SK-N-SH (cell line): ENCODE measurements around the gene CNOT11.

ENCODE experiments used
- EP300 ChIP-seq, 2 experiments: IDR thresholded peaks; 2 replicates each; pipeline versions ENCODE4 v1.4.0 to v1.6.1; 2012; ENCODE audit warnings: borderline replicate concordance in 1 of 2, low read depth in 1 of 2, low read length in 1 of 2
- FOXJ3 ChIP-seq: sonication (generic); formaldehyde crosslinking; IDR thresholded peaks from 2 replicates; pipeline ENCODE4 v1.5.1; 2020; ENCODE audit warnings: mild to moderate bottlenecking, missing genetic modification reagents
- NFIC ChIP-seq: IDR thresholded peaks from 2 replicates; pipeline ENCODE4 v1.4.0; 2012; ENCODE audit warnings: borderline replicate concordance
- POLR2AphosphoS5 ChIP-seq: IDR thresholded peaks from 2 replicates; pipeline ENCODE4 v1.6.1; 2012; ENCODE audit warnings: low read depth, low read length
- SMC3 ChIP-seq: IDR thresholded peaks from 2 replicates; pipeline ENCODE4 v1.6.1; 2012; ENCODE audit warnings: low read depth, low read length, improper control_type of control experiment
- TF ChIP-seq, protein P1 (sequence below): fragments of 200-600 bp; sonication (generic); IDR thresholded peaks from 2 replicates; pipeline ENCODE4 v1.6.1; 2017; ENCODE audit warnings: antibody characterized with exemption, mild to moderate bottlenecking, moderate library complexity
- TF ChIP-seq, protein P2 (sequence below): IDR thresholded peaks from 2 replicates; pipeline ENCODE4 v1.4.0; 2012; ENCODE audit warnings: low read depth, borderline replicate concordance
- TF ChIP-seq, protein P3 (sequence below): fragments of 150-350 bp; IDR thresholded peaks from 2 replicates; pipeline ENCODE4 v1.6.1; 2016; ENCODE audit warnings: mild to moderate bottlenecking, low read depth, low read length
- TF ChIP-seq, protein P4 (sequence below): IDR thresholded peaks from 2 replicates; pipeline ENCODE4 v1.4.0; 2012; ENCODE audit warnings: low read depth
- TF ChIP-seq, protein P5 (sequence below): IDR thresholded peaks from 2 replicates; pipeline ENCODE4 v1.6.1; 2012; ENCODE audit warnings: mild to moderate bottlenecking, low read depth, low read length, moderate library complexity
- TF ChIP-seq, protein P6 (sequence below): fragments of 150-350 bp; IDR thresholded peaks from 2 replicates; pipeline ENCODE4 v1.6.1; 2017; ENCODE audit warnings: antibody characterized with exemption, low read length, low read depth, borderline replicate concordance
- TF ChIP-seq, protein P7 (sequence below): IDR thresholded peaks from 2 replicates; pipeline ENCODE4 v1.4.0; 2012; ENCODE audit warnings: low read depth, borderline replicate concordance

DNA sequence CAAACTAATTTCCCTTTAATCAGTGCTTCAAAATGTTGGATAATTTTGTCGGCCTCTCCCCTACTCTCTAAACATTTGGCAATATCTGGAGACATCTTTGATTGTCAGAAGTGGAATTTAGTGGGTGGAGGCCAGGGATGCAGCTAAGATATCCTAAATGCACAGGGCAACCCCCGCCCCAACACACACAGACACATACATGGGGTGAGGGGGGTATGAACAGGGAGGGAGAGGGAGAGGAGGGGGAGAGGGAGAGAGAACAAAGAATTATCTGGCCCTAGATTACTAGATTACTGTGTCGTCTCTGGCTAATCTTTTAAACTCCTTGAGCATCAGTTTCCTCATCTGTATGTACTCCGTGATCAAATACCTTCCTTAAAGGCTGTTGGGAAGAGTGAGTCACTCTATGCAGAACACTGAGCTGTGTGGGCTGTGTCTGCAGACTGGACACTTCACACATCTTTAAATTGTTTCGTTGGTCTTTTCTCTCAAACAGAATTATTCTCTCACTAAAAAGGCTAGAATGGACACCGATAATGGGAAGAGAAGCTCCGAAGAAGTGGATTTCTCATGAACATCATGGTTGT lies 52.9 kb downstream of the CNOT11 start:
- no peak for TF ChIP-seq EP300 (IDR thresholded peaks at IDR 0.05; ENCODE audit: borderline replicate concordance in 1 of 2, low read depth in 1 of 2, low read length in 1 of 2)
- TF ChIP-seq, protein P1, sequence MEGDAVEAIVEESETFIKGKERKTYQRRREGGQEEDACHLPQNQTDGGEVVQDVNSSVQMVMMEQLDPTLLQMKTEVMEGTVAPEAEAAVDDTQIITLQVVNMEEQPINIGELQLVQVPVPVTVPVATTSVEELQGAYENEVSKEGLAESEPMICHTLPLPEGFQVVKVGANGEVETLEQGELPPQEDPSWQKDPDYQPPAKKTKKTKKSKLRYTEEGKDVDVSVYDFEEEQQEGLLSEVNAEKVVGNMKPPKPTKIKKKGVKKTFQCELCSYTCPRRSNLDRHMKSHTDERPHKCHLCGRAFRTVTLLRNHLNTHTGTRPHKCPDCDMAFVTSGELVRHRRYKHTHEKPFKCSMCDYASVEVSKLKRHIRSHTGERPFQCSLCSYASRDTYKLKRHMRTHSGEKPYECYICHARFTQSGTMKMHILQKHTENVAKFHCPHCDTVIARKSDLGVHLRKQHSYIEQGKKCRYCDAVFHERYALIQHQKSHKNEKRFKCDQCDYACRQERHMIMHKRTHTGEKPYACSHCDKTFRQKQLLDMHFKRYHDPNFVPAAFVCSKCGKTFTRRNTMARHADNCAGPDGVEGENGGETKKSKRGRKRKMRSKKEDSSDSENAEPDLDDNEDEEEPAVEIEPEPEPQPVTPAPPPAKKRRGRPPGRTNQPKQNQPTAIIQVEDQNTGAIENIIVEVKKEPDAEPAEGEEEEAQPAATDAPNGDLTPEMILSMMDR: no peak
- TF ChIP-seq FOXJ3 (CRISPR knock-in tag): no peak
- no peak for TF ChIP-seq SMC3
- no peak for TF ChIP-seq POLR2AphosphoS5
- TF ChIP-seq, protein P2, sequence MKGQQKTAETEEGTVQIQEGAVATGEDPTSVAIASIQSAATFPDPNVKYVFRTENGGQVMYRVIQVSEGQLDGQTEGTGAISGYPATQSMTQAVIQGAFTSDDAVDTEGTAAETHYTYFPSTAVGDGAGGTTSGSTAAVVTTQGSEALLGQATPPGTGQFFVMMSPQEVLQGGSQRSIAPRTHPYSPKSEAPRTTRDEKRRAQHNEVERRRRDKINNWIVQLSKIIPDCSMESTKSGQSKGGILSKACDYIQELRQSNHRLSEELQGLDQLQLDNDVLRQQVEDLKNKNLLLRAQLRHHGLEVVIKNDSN: no peak
- no peak for TF ChIP-seq NFIC
- TF ChIP-seq, protein P3, sequence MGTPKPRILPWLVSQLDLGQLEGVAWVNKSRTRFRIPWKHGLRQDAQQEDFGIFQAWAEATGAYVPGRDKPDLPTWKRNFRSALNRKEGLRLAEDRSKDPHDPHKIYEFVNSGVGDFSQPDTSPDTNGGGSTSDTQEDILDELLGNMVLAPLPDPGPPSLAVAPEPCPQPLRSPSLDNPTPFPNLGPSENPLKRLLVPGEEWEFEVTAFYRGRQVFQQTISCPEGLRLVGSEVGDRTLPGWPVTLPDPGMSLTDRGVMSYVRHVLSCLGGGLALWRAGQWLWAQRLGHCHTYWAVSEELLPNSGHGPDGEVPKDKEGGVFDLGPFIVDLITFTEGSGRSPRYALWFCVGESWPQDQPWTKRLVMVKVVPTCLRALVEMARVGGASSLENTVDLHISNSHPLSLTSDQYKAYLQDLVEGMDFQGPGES: no peak
- TF ChIP-seq, protein P4, sequence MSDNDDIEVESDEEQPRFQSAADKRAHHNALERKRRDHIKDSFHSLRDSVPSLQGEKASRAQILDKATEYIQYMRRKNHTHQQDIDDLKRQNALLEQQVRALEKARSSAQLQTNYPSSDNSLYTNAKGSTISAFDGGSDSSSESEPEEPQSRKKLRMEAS: no peak
- TF ChIP-seq, protein P5, sequence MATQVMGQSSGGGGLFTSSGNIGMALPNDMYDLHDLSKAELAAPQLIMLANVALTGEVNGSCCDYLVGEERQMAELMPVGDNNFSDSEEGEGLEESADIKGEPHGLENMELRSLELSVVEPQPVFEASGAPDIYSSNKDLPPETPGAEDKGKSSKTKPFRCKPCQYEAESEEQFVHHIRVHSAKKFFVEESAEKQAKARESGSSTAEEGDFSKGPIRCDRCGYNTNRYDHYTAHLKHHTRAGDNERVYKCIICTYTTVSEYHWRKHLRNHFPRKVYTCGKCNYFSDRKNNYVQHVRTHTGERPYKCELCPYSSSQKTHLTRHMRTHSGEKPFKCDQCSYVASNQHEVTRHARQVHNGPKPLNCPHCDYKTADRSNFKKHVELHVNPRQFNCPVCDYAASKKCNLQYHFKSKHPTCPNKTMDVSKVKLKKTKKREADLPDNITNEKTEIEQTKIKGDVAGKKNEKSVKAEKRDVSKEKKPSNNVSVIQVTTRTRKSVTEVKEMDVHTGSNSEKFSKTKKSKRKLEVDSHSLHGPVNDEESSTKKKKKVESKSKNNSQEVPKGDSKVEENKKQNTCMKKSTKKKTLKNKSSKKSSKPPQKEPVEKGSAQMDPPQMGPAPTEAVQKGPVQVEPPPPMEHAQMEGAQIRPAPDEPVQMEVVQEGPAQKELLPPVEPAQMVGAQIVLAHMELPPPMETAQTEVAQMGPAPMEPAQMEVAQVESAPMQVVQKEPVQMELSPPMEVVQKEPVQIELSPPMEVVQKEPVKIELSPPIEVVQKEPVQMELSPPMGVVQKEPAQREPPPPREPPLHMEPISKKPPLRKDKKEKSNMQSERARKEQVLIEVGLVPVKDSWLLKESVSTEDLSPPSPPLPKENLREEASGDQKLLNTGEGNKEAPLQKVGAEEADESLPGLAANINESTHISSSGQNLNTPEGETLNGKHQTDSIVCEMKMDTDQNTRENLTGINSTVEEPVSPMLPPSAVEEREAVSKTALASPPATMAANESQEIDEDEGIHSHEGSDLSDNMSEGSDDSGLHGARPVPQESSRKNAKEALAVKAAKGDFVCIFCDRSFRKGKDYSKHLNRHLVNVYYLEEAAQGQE: no peak
- TF ChIP-seq, protein P6, sequence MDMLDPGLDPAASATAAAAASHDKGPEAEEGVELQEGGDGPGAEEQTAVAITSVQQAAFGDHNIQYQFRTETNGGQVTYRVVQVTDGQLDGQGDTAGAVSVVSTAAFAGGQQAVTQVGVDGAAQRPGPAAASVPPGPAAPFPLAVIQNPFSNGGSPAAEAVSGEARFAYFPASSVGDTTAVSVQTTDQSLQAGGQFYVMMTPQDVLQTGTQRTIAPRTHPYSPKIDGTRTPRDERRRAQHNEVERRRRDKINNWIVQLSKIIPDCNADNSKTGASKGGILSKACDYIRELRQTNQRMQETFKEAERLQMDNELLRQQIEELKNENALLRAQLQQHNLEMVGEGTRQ: no peak
- TF ChIP-seq, protein P7, sequence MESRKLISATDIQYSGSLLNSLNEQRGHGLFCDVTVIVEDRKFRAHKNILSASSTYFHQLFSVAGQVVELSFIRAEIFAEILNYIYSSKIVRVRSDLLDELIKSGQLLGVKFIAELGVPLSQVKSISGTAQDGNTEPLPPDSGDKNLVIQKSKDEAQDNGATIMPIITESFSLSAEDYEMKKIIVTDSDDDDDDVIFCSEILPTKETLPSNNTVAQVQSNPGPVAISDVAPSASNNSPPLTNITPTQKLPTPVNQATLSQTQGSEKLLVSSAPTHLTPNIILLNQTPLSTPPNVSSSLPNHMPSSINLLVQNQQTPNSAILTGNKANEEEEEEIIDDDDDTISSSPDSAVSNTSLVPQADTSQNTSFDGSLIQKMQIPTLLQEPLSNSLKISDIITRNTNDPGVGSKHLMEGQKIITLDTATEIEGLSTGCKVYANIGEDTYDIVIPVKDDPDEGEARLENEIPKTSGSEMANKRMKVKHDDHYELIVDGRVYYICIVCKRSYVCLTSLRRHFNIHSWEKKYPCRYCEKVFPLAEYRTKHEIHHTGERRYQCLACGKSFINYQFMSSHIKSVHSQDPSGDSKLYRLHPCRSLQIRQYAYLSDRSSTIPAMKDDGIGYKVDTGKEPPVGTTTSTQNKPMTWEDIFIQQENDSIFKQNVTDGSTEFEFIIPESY: no peak
